ENCODE results near the gene FBXO17.
"Not testable (repeated sequence)": the region's sequence is repeated elsewhere in the genome, so short reads cannot be mapped to it uniquely, and the experiment has no call there.

FBXO17 gene

DNA sequence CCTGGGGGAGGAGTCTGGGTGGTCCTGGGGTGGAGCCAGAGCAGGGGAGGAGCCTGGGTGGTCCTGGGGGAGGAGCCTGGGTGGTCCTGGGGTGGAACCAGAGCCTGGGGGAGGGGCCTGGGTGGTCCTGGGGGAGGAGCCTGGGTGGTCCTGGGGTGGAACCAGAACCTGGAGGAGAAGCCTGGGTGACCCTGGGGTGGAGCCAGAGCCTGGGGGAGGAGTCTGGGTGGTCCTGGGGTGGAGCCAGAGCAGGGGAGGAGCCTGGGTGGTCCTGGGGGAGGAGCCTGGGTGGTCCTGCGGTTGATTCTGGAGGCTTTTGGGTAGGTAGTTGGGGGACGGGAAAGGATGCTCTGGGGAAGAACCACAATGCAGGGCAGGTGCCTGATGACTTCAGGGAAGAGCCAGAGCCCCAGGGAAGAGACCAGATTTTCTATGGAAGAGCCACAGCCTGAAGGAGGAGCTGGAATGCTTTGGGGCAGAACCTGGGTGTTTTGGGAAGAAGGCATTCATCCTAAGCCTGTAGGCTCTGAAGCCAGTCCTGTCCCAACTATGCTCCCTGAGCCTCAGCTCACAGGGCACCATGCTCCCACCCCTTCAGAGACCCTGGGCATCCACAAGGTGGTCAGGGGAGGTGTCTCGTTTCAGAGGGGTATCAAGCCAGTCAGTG is 29.8 kb downstream of the FBXO17 start:
- Histone ChIP-seq H3K9ac (ENCODE audit: low read length) (no peak overlapping the region), H3K4me2 (ENCODE audit: low read length) (no peak overlapping the region), H4K5ac (ENCODE audit: low read length) (no peak overlapping the region), H3K23ac (ENCODE audit: low read length) (no peak overlapping the region), H3K79me2 (ENCODE audit: control insufficient read depth, insufficient read depth, low read length) (no peaks in the 10 kb centered on the region), H3K36me3 (ENCODE audit: control insufficient read depth, insufficient read depth, low read length) (peaks cover 1% of the 10 kb centered on the region), H3K18ac (ENCODE audit: low read length) (no peak overlapping the region), H3K27ac (ENCODE audit: low read depth, low read length) (no peak overlapping the region), H3K79me1 (ENCODE audit: low read length) (no peaks in the 10 kb centered on the region), H4K8ac (ENCODE audit: low read depth, low read length) (no peak overlapping the region), H3K4ac (ENCODE audit: low read depth, low read length) (no peak overlapping the region), H3K27me3 (ENCODE audit: insufficient read depth, low read length, poor library complexity) (no peaks in the 10 kb centered on the region), H2AK5ac (ENCODE audit: low read length) (no peak overlapping the region), H2BK5ac (ENCODE audit: low read length) (no peak overlapping the region), H2BK15ac (replicated peaks; ENCODE audit: low read depth) (no peak overlapping the region), H2BK120ac (ENCODE audit: low read depth, low read length) (no peak overlapping the region), H3K56ac (ENCODE audit: low read length) (no peak overlapping the region), H3K4me3 (ENCODE audit: low read length) (no peak overlapping the region), H3K4me1 (ENCODE audit: control insufficient read depth, low read depth, low read length) (no peaks in the 10 kb centered on the region)
- no peak for DNase-seq
- WGBS (ENCODE audit: extremely low coverage, insufficient coverage, low lambda C conversion rate) = no CpG with 5 or more reads among the region's 3 CpGs

- no peak overlapping the region for H4K8ac ChIP-seq (ENCODE audit: low read depth, low read length)
- peaks cover 1% of the 10 kb centered on the region for H3K36me3 ChIP-seq (ENCODE audit: control insufficient read depth, insufficient read depth, low read length)
- DNase-seq = no peak
- H2AK5ac ChIP-seq (ENCODE audit: low read length) = no peak overlapping the region
- no peak overlapping the region for H2BK120ac ChIP-seq (ENCODE audit: low read depth, low read length)
- no peaks in the 10 kb centered on the region for H3K27me3 ChIP-seq (ENCODE audit: insufficient read depth, low read length, poor library complexity)
- no peak overlapping the region for H3K9ac ChIP-seq (ENCODE audit: low read length)
- no peak overlapping the region for H2BK5ac ChIP-seq (ENCODE audit: low read length)
- H3K56ac ChIP-seq (ENCODE audit: low read length) = no peak overlapping the region
- H3K79me2 ChIP-seq (ENCODE audit: control insufficient read depth, insufficient read depth, low read length) = no peaks in the 10 kb centered on the region
- no peaks in the 10 kb centered on the region for H3K4me1 ChIP-seq (ENCODE audit: control insufficient read depth, low read depth, low read length)
- H3K79me1 ChIP-seq (ENCODE audit: low read length) = no peaks in the 10 kb centered on the region
- WGBS (ENCODE audit: extremely low coverage, insufficient coverage, low lambda C conversion rate) = no CpG with 5 or more reads among the region's 12 CpGs
- H3K23ac ChIP-seq (ENCODE audit: low read length) = no peak overlapping the region
- H3K4ac ChIP-seq (ENCODE audit: low read depth, low read length) = no peak overlapping the region
- no peak overlapping the region for H3K4me2 ChIP-seq (ENCODE audit: low read length)
- H3K27ac ChIP-seq (ENCODE audit: low read depth, low read length) = no peak overlapping the region
- H4K5ac ChIP-seq (ENCODE audit: low read length) = no peak overlapping the region
- H3K4me3 ChIP-seq (ENCODE audit: low read length) = no peak overlapping the region
- no peak overlapping the region for H3K18ac ChIP-seq (ENCODE audit: low read length)
- H2BK15ac ChIP-seq (replicated peaks; ENCODE audit: low read depth) = no peak overlapping the region
These were observed 30.5 kb downstream of the FBXO17 start for GRCh38 chr19:38944981-38945506.

- no peak overlapping the region for H2BK5ac ChIP-seq (ENCODE audit: low read length)
- H3K79me1 ChIP-seq (ENCODE audit: low read length) = no peaks in the 10 kb centered on the region
- H3K56ac ChIP-seq (ENCODE audit: low read length) = no peak overlapping the region
- no peak overlapping the region for H4K8ac ChIP-seq (ENCODE audit: low read depth, low read length)
- no peak overlapping the region for H2BK120ac ChIP-seq (ENCODE audit: low read depth, low read length)
- H3K27ac ChIP-seq (ENCODE audit: low read depth, low read length) = no peak overlapping the region
- H3K9ac ChIP-seq (ENCODE audit: low read length) = no peak overlapping the region
- peaks cover 1% of the 10 kb centered on the region for H3K36me3 ChIP-seq (ENCODE audit: control insufficient read depth, insufficient read depth, low read length)
- no peak overlapping the region for H3K4me3 ChIP-seq (ENCODE audit: low read length)
- H3K4me2 ChIP-seq (ENCODE audit: low read length) = no peak overlapping the region
- no peak overlapping the region for H4K5ac ChIP-seq (ENCODE audit: low read length)
- no peak overlapping the region for H2AK5ac ChIP-seq (ENCODE audit: low read length)
- no CpG with 5 or more reads among the region's 20 CpGs for WGBS (ENCODE audit: extremely low coverage, insufficient coverage, low lambda C conversion rate)
- no peak overlapping the region for H2BK15ac ChIP-seq (replicated peaks; ENCODE audit: low read depth)
- H3K23ac ChIP-seq (ENCODE audit: low read length) = no peak overlapping the region
- H3K27me3 ChIP-seq (ENCODE audit: insufficient read depth, low read length, poor library complexity) = no peaks in the 10 kb centered on the region
- no peak for DNase-seq
- H3K4me1 ChIP-seq (ENCODE audit: control insufficient read depth, low read depth, low read length) = no peaks in the 10 kb centered on the region
- no peak overlapping the region for H3K4ac ChIP-seq (ENCODE audit: low read depth, low read length)
- H3K79me2 ChIP-seq (ENCODE audit: control insufficient read depth, insufficient read depth, low read length) = no peaks in the 10 kb centered on the region
- no peak overlapping the region for H3K18ac ChIP-seq (ENCODE audit: low read length)
These were observed 32.9 kb downstream of the FBXO17 start for GRCh38 chr19:38942471-38943181.

- H4K8ac ChIP-seq (ENCODE audit: low read depth, low read length) = no peak overlapping the region
- H4K5ac ChIP-seq (ENCODE audit: low read length) = no peak overlapping the region
- no peak overlapping the region for H3K4me3 ChIP-seq (ENCODE audit: low read length)
- H2BK120ac ChIP-seq (ENCODE audit: low read depth, low read length) = no peak overlapping the region
- DNase-seq = no peak
- H3K79me2 ChIP-seq (ENCODE audit: control insufficient read depth, insufficient read depth, low read length) = no peaks in the 10 kb centered on the region
- no peaks in the 10 kb centered on the region for H3K79me1 ChIP-seq (ENCODE audit: low read length)
- H3K23ac ChIP-seq (ENCODE audit: low read length) = no peak overlapping the region
- H2AK5ac ChIP-seq (ENCODE audit: low read length) = no peak overlapping the region
- H3K27ac ChIP-seq (ENCODE audit: low read depth, low read length) = no peak overlapping the region
- no peaks in the 10 kb centered on the region for H3K4me1 ChIP-seq (ENCODE audit: control insufficient read depth, low read depth, low read length)
- no peak overlapping the region for H3K56ac ChIP-seq (ENCODE audit: low read length)
- no peak overlapping the region for H2BK5ac ChIP-seq (ENCODE audit: low read length)
- H3K4me2 ChIP-seq (ENCODE audit: low read length) = no peak overlapping the region
- no peak overlapping the region for H3K4ac ChIP-seq (ENCODE audit: low read depth, low read length)
- no peak overlapping the region for H2BK15ac ChIP-seq (replicated peaks; ENCODE audit: low read depth)
- H3K18ac ChIP-seq (ENCODE audit: low read length) = no peak overlapping the region
- no CpG with 5 or more reads among the region's 2 CpGs for WGBS (ENCODE audit: extremely low coverage, insufficient coverage, low lambda C conversion rate)
- no peaks in the 10 kb centered on the region for H3K27me3 ChIP-seq (ENCODE audit: insufficient read depth, low read length, poor library complexity)
- H3K9ac ChIP-seq (ENCODE audit: low read length) = no peak overlapping the region
- peaks cover 1% of the 10 kb centered on the region for H3K36me3 ChIP-seq (ENCODE audit: control insufficient read depth, insufficient read depth, low read length)
These were observed 33.6 kb downstream of the FBXO17 start for GRCh38 chr19:38941979-38942378.

- not testable (repeated sequence) for H3K27ac ChIP-seq (ENCODE audit: low read depth, low read length); DNase-seq; H3K36me3 ChIP-seq (ENCODE audit: control insufficient read depth, insufficient read depth, low read length); H3K9ac ChIP-seq (ENCODE audit: low read length); H3K4me3 ChIP-seq (ENCODE audit: low read length); H2BK120ac ChIP-seq (ENCODE audit: low read depth, low read length); H2BK15ac ChIP-seq (replicated peaks; ENCODE audit: low read depth); H3K79me1 ChIP-seq (ENCODE audit: low read length); H2BK5ac ChIP-seq (ENCODE audit: low read length); H3K56ac ChIP-seq (ENCODE audit: low read length); H3K4me2 ChIP-seq (ENCODE audit: low read length); H4K8ac ChIP-seq (ENCODE audit: low read depth, low read length); H3K18ac ChIP-seq (ENCODE audit: low read length); H3K27me3 ChIP-seq (ENCODE audit: insufficient read depth, low read length, poor library complexity); H3K23ac ChIP-seq (ENCODE audit: low read length); H2AK5ac ChIP-seq (ENCODE audit: low read length); H4K5ac ChIP-seq (ENCODE audit: low read length); H3K4me1 ChIP-seq (ENCODE audit: control insufficient read depth, low read depth, low read length); H3K4ac ChIP-seq (ENCODE audit: low read depth, low read length); H3K79me2 ChIP-seq (ENCODE audit: control insufficient read depth, insufficient read depth, low read length)
- WGBS (ENCODE audit: extremely low coverage, insufficient coverage, low lambda C conversion rate) = no CpG with 5 or more reads among the region's 5 CpGs
These were observed 34.1 kb downstream of the FBXO17 start for GRCh38 chr19:38941466-38941865.
